Measurements from ENCODE around the gene SEC24C.
"Not testable (repeated sequence)": the region's sequence is repeated elsewhere in the genome, so short reads cannot be mapped to it uniquely, and the experiment has no call there.

Gene SEC24C

GRCh38 chr10:73773152-73773879 lies 29.1 kb downstream of the SEC24C start:
- no peak for DNase-seq (ENCODE audit: low spot score)

GRCh38 chr10:73774637-73775036 lies 30.5 kb downstream of the SEC24C start:
- no peak for DNase-seq (ENCODE audit: low spot score)

GRCh38 chr10:73779018-73779417 lies 34.8 kb downstream of the SEC24C start:
- no peak for DNase-seq (ENCODE audit: low spot score)

- DNase-seq (ENCODE audit: low spot score) = no peak
Measured at GRCh38 chr10:73779539-73780197, 35.5 kb downstream of the SEC24C start.

GRCh38 chr10:73780301-73780700 lies 36.1 kb downstream of the SEC24C start:
- no peak for DNase-seq (ENCODE audit: low spot score)

GRCh38 chr10:73780966-73781365 lies 36.8 kb downstream of the SEC24C start:
- no peak for DNase-seq (ENCODE audit: low spot score)

GRCh38 chr10:73781548-73781878 lies 37.3 kb downstream of the SEC24C start:
- no peak for DNase-seq (ENCODE audit: low spot score)

GRCh38 chr10:73781879-73782748 lies 37.9 kb downstream of the SEC24C start, which contains the start of gene CHCHD1:
Gene CHCHD1 (plus strand): TSS chr10:73782048. CDS start chr10:73782076, 28 bp downstream.
- peak; percentile 87 for DNase-seq (ENCODE audit: low spot score)

GRCh38 chr10:73782749-73783085 lies 38.5 kb downstream of the SEC24C start:
- no peak for DNase-seq (ENCODE audit: low spot score)

- peak; percentile 89 for DNase-seq (ENCODE audit: low spot score)
Measured at GRCh38 chr10:73785211-73785720, 41.1 kb downstream of the SEC24C start, which contains the start of gene ZSWIM8. Gene ZSWIM8 (plus strand): TSS chr10:73785606. CDS start chr10:73785879, 273 bp downstream.

- DNase-seq (ENCODE audit: low spot score) = no peak
Measured at GRCh38 chr10:73785721-73786511, 41.7 kb downstream of the SEC24C start.

- no peak for DNase-seq (ENCODE audit: low spot score)
Measured at GRCh38 chr10:73786512-73786885, 42.3 kb downstream of the SEC24C start.

- not testable (repeated sequence) for DNase-seq (ENCODE audit: low spot score)
Measured at GRCh38 chr10:73787031-73787800, 43.0 kb downstream of the SEC24C start.

GRCh38 chr10:73788864-73789658 lies 44.9 kb downstream of the SEC24C start:
- DNase-seq (ENCODE audit: low spot score) = no peak

GRCh38 chr10:73789659-73790055 lies 45.5 kb downstream of the SEC24C start:
- no peak for DNase-seq (ENCODE audit: low spot score)

GRCh38 chr10:73790886-73791625 lies 46.9 kb downstream of the SEC24C start:
- DNase-seq (ENCODE audit: low spot score) = no peak

- no peak for DNase-seq (ENCODE audit: low spot score)
Measured at GRCh38 chr10:73791871-73792400, 47.8 kb downstream of the SEC24C start.

GRCh38 chr10:73793456-73793855 lies 49.3 kb downstream of the SEC24C start:
- DNase-seq (ENCODE audit: low spot score) = no peak

GRCh38 chr10:73795491-73795890 lies 51.3 kb downstream of the SEC24C start:
- not testable (repeated sequence) for DNase-seq (ENCODE audit: low spot score)
